Common myeloid progenitor, CD34-positive (primary cell): Measurements from ENCODE around the gene ERICH6B.

Source experiments
- CTCF ChIA-PET: fragments of 350-600 bp; sonication (Branson Sonifier 250); formaldehyde crosslinking; loops from one replicate; lab custom pipeline; 2021; ENCODE audit warnings: antibody characterized with exemption; lab: Charles Lee
- POLR2A ChIA-PET: fragments of 350-600 bp; sonication (Branson Sonifier 250); formaldehyde crosslinking; loops from one replicate; lab custom pipeline; 2021; ENCODE audit warnings: antibody characterized with exemption; lab: Charles Lee
- DNase-seq, 3 donors: peaks; one replicate each; pipeline versions ENCODE4 v3.0.0 to v3.0.0-alpha.2; 2013
- H3K27ac ChIP-seq, 2 experiments: 1 replicate in 1 of 2; 2 replicates in 1 of 2; pipeline ENCODE4 v1.7.0; 2013; ENCODE audit warnings: inconsistent platforms in 2 of 2, low read length in 2 of 2, mild to moderate bottlenecking in 2 of 2, low read depth in 1 of 2, moderate library complexity in 1 of 2; ENCODE audit not compliant: severe bottlenecking in 2 of 2, insufficient read depth in 1 of 2, poor library complexity in 1 of 2
- H3K27me3 ChIP-seq, 5 experiments: replicated peaks in 2 of 5; 1 replicate in 3 of 5; 2 replicates in 2 of 5; pipeline versions ENCODE4 v1.6.1 to v1.7.0; 2013; ENCODE audit warnings: low read length in 4 of 5, mild to moderate bottlenecking in 2 of 5, moderate library complexity in 2 of 5, inconsistent platforms in 1 of 5; ENCODE audit not compliant: insufficient read depth in 5 of 5, control insufficient read depth in 4 of 5
- H3K36me3 ChIP-seq, 4 experiments: 1 replicate in 2 of 4; 2 replicates in 2 of 4; pipeline versions ENCODE4 v1.6.1 to v1.7.0; 2013; ENCODE audit warnings: low read length in 3 of 4, control low read depth in 1 of 4, mild to moderate bottlenecking in 1 of 4; ENCODE audit not compliant: control insufficient read depth in 4 of 4, insufficient read depth in 4 of 4
- H3K4me1 ChIP-seq, 4 experiments: 1 replicate in 3 of 4; 2 replicates in 1 of 4; pipeline versions ENCODE4 v1.6.1 to v1.7.1; 2013; ENCODE audit warnings: low read length in 3 of 4, mild to moderate bottlenecking in 3 of 4, control low read depth in 1 of 4, inconsistent platforms in 1 of 4, moderate library complexity in 1 of 4; ENCODE audit not compliant: control insufficient read depth in 4 of 4, insufficient read depth in 4 of 4; ENCODE audit errors: control extremely low read depth in 1 of 4
- H3K4me3 ChIP-seq, 7 experiments: 1 replicate in 4 of 7; 2 replicates in 3 of 7; pipeline versions ENCODE4 v1.5.1 to v1.7.0; 2013; ENCODE audit warnings: mild to moderate bottlenecking in 7 of 7, low read length in 6 of 7, moderate library complexity in 6 of 7, inconsistent platforms in 2 of 7, low read depth in 2 of 7, control low read depth in 1 of 7; ENCODE audit not compliant: insufficient read depth in 4 of 7, control insufficient read depth in 1 of 7; ENCODE audit errors: extremely low read depth in 1 of 7
- H3K9me3 ChIP-seq, 5 experiments: 1 replicate in 4 of 5; 2 replicates in 1 of 5; pipeline versions ENCODE4 v1.6.1 to v1.7.1; 2013; ENCODE audit warnings: low read length in 4 of 5, mild to moderate bottlenecking in 2 of 5, inconsistent platforms in 1 of 5, low read depth in 1 of 5, moderate library complexity in 1 of 5; ENCODE audit not compliant: control insufficient read depth in 4 of 5, insufficient read depth in 2 of 5; ENCODE audit errors: control extremely low read depth in 1 of 5
- WGBS: methylation state at CpG from one replicate; pipeline ENCODE4 v1.1.5; 2013; ENCODE audit not compliant: insufficient coverage; 5-methylcytosine and 5-hydroxymethylcytosine counted together

The ERICH6B gene

DNA sequence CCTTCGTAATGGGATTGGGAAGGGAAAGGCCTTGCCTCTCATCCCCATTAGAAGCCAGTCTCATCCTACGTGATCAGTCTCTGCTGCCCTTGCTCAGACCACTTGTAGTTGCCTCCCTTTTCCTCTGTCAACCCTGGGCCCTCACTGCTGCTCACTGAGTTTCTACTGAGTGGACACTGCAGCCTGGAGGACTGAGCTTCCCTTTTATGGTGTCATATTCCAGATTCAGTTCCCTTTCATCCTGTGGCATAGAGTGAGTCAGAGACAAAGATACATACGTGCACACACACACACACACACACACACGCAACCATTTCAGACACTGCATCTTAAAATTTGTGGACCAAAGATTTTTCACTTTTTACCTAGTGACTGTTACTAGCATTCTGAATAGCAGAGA is 94.2 kb downstream of the ERICH6B start:
- ChIA-PET CTCF (interaction anchor here (1.0 to 1.7 kb wide), 2 partner anchors 11 to 104 kb away, joined by 3 to 5 read pairs; no protein-coding TSS in a partner anchor), POLR2A (no interaction called here)
- no peaks in the 10 kb centered on the region for H3K27me3 ChIP-seq
- no peaks in the 10 kb centered on the region for H3K9me3 ChIP-seq
- H3K36me3 ChIP-seq: peaks cover 17 to 77% (median 48%) of the 10 kb centered on the region in 4 experiments
- no peak overlapping the region for H3K27ac ChIP-seq
- WGBS: 81% methylated on average over 3 of the region's 4 CpGs
- no peak overlapping the region for H3K4me3 ChIP-seq
- H3K4me1 ChIP-seq: no peaks in the 10 kb centered on the region
- no peak for DNase-seq

DNA sequence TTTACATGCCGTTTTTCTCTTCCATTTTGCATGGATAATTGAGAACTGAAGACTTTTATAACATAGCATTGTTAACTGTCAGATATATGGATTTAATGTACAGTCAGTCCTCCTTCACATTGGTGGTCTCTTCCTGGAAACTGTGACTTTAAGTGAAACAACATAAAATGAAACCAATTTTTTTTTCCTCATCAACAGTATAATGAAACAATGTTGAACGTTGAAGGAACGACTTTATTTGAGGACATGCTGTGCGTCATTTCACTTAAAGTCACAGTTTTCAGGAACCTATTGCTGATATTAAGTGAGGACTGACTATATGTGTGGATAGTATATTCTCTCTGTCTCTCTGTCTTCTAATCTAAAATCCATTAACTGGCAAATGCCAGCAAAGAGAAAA is 96.0 kb downstream of the ERICH6B start:
- peaks cover 23 to 81% (median 49%) of the 10 kb centered on the region in 4 experiments for H3K36me3 ChIP-seq

DNA sequence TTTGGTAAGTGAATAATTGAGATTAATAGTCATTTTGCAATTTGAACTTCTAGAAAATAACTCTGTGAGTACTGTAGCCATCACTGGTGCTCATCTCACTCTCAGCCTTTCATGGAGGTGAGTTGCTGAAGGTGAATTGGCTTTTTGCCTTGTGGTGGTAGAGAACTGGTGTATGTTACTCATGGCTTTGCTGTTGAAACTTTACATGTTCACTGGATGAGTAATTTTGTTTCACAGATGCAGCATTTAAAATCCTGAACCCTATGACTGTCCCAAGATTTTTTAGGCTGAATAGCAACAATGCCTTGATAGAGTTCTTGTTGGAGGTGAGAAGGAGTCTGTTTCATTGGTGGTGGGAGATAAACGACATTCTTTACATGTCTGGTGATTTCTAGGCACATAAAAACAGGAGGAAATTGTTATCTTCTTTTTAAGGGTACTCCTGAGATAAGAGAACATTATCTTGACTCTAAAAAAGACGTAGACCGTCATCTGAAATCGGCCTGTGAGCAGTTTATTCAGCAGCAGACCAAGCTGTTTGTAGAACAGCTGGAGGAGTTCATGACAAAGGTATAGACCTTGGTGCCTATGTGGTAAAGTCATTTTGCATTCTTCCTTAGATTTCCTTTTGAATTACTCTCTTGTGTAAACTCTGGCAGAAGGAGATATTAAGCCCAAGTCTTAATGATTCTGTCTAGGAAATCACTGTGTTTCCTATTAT is 96.9 kb downstream of the ERICH6B start:
- Histone ChIP-seq H3K36me3 (peaks cover 23 to 80% (median 47%) of the 10 kb centered on the region in 4 experiments), H3K4me3 (no peak overlapping the region), H3K4me1 (no peaks in the 10 kb centered on the region), H3K27ac (no peak overlapping the region), H3K9me3 (no peaks in the 10 kb centered on the region), H3K27me3 (no peaks in the 10 kb centered on the region)
- WGBS: 90% methylated on average over 4 of the region's 4 CpGs
- ChIA-PET POLR2A (no interaction called here), CTCF (no interaction called here)
- DNase-seq: no peak

More for the DNA sequence above, 96.0 kb downstream of the ERICH6B start:
- CTCF ChIA-PET: no interaction called here
- no peak overlapping the region for H3K4me3 ChIP-seq
- no peak overlapping the region for H3K27ac ChIP-seq
- no peaks in the 10 kb centered on the region for H3K9me3 ChIP-seq
- no peaks in the 10 kb centered on the region for H3K27me3 ChIP-seq
- POLR2A ChIA-PET: no interaction called here
- no CpG with 5 or more reads among the region's 4 CpGs for WGBS
- DNase-seq: no peak
- H3K4me1 ChIP-seq: no peaks in the 10 kb centered on the region

DNA sequence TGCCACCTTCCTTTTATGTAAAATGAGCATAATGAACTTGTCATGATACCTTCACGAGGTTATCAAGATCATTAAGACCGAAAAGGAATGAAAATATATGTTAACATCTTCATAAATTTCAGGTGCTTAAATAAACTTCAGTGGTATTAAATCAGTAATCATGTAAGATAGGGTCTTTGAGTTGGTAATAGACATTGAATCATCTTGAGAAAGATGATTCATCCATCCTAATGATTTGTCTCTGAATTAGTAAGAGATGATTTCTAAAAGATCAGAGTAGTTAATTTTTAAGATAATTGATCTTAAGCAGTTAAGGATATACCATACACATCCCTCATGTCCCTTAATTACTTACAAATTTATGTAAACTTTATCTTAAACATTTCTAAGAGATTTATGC is 98.8 kb downstream of the ERICH6B start:
- no peak for DNase-seq
- CTCF ChIA-PET: no interaction called here
- Histone ChIP-seq H3K27me3 (no peaks in the 10 kb centered on the region), H3K36me3 (peaks cover 27 to 77% (median 51%) of the 10 kb centered on the region in 4 experiments), H3K9me3 (no peaks in the 10 kb centered on the region), H3K4me1 (peaks cover 0 to under 1% (median 0%) of the 10 kb centered on the region in 4 experiments), H3K4me3 (no peak overlapping the region), H3K27ac (no peak overlapping the region)
- WGBS: no CpG with 5 or more reads among the region's 2 CpGs
- POLR2A ChIA-PET: no interaction called here

DNA sequence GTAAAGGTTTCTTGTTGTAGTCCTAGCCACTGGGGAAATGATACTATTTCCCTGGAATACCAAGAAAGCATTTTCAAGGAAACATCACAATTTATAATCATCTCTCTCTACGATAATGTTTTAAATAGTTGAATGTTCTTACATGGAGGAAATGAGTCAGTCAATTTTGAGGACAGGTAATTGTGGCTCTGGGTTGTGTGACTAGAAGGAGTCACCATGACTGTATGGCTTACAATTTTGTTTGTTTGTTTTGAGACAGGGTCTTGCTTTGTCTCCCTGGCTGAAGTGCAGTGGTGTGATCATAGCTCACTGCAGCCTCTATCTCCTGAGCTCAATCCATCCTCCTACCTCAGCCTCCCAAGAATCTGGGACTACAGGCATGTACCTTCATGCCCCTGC is 103.4 kb downstream of the ERICH6B start:
- no CpG with 5 or more reads among the region's 1 CpG for WGBS
- Histone ChIP-seq H3K27ac (peak overlapping the region in 1 of 2 experiments; percentile 41), H3K36me3 (peaks cover 27 to 57% (median 41%) of the 10 kb centered on the region in 4 experiments), H3K9me3 (no peaks in the 10 kb centered on the region), H3K4me3 (no peak overlapping the region), H3K27me3 (no peaks in the 10 kb centered on the region), H3K4me1 (peaks cover 0 to 11% (median 7%) of the 10 kb centered on the region in 4 experiments)
- ChIA-PET POLR2A (no interaction called here), CTCF (interaction anchor here (1.5 kb wide), 1 partner anchor 17 kb away, joined by 6 read pairs; no protein-coding TSS in a partner anchor)
- DNase-seq: peak in 2 of 3 donors; percentile 20 to 28

DNA sequence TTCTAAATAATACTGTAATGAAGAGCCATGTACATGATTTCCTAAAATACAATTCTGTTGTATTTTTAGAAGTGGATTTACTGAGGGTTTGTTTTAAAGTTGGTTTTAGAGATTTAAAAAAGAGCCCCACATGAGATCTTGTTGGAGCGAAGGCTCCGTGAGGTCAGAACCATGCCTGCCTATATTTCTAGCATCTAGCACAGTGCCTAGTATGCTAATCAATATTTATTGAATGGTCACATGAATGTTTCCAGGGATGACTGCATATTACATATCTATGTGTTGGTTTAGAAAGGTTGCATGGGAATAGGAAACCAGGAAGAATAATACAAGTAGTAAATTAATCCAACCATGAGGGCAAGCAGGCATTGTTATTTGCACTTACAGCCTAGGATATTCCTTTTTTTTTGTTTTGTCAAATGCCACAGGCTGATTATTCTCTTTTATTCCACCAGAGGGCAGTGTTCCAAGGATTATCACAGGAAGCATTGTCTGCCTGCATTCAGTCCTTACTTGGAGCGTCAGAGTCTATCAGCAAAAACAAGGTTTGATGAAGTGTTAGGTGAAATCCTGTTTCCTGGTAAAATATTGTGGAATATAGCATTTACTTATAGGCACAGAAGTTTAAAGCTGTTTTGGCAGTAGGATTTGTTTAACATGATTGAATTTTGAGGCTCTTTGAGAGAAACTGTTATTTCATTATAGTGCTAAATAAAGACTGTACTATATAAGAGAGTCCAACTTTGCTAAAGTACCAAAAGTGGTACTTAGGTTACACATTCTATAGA is 104.0 kb downstream of the ERICH6B start:
- POLR2A ChIA-PET: no interaction called here
- H3K36me3 ChIP-seq: peaks cover 30 to 57% (median 43%) of the 10 kb centered on the region in 4 experiments
- peak overlapping the region in 1 of 2 experiments; percentile 41 for H3K27ac ChIP-seq
- WGBS: 50% methylated on average over 2 of the region's 3 CpGs
- no peaks in the 10 kb centered on the region for H3K27me3 ChIP-seq
- H3K4me1 ChIP-seq: peaks cover 0 to 11% (median 7%) of the 10 kb centered on the region in 4 experiments
- CTCF ChIA-PET: interaction anchor here (1.5 to 1.9 kb wide), 2 partner anchors 11 to 17 kb away, joined by 6 to 9 read pairs; no protein-coding TSS in a partner anchor
- peak; percentile 73 to 85 (median 82) for DNase-seq
- no peaks in the 10 kb centered on the region for H3K9me3 ChIP-seq
- H3K4me3 ChIP-seq: no peak overlapping the region
